ENCODE results near the gene ANKRD63. TPM values are rescaled to one million over a fixed set of nuclear protein-coding genes. Genes with fewer than 3 reads are reported as not detected.

The ANKRD63 gene
- total RNA-seq, 1 experiment from 2014 or later, result not detected

DNA sequence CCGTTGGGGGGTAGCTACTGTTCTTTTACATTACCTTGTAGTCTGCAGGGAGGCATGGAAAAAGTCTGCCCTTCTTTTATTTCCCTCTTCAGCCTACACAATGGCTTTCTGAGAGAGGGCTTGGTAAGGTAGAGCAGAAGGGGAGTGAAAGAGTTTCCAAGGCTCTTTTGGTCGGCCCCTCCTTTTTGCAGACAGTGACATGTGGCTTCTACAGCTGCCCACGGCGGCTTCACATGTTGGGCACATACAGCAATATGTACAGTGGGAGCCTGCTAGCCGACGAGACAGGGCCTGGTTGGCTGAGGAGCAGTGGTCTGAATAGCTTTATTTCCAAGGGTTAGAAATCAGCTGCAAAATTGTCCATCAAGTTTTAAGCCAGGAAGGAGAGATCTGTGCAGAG lies 44.6 kb upstream of the ANKRD63 start:
- DNase-seq, result no peak
- Mint-ChIP-seq H3K9me3 (ENCODE audit: low read depth, unreplicated experiment) (no peaks in the 10 kb centered on the region), H3K27me3 (ENCODE audit: unreplicated experiment) (no peaks in the 10 kb centered on the region), H3K4me3 (ENCODE audit: low read depth, unreplicated experiment) (no peak overlapping the region), H3K27ac (ENCODE audit: unreplicated experiment) (no peak overlapping the region), H3K4me1 (ENCODE audit: low read depth, unreplicated experiment) (no peaks in the 10 kb centered on the region), H3K36me3 (ENCODE audit: insufficient read depth, unreplicated experiment) (peaks cover 20% of the 10 kb centered on the region)
- no TSS peak for BruUV-seq (replicated peaks)
- intact Hi-C loops (cut with micrococcal nuclease; ENCODE audit: unreplicated experiment), result no loop called here
- CTCF ChIA-PET, result interaction anchor here (1.7 kb wide), 1 partner anchor 11 kb away, joined by 7 read pairs; no protein-coding TSS in a partner anchor
- TF ChIP-seq, protein P1, sequence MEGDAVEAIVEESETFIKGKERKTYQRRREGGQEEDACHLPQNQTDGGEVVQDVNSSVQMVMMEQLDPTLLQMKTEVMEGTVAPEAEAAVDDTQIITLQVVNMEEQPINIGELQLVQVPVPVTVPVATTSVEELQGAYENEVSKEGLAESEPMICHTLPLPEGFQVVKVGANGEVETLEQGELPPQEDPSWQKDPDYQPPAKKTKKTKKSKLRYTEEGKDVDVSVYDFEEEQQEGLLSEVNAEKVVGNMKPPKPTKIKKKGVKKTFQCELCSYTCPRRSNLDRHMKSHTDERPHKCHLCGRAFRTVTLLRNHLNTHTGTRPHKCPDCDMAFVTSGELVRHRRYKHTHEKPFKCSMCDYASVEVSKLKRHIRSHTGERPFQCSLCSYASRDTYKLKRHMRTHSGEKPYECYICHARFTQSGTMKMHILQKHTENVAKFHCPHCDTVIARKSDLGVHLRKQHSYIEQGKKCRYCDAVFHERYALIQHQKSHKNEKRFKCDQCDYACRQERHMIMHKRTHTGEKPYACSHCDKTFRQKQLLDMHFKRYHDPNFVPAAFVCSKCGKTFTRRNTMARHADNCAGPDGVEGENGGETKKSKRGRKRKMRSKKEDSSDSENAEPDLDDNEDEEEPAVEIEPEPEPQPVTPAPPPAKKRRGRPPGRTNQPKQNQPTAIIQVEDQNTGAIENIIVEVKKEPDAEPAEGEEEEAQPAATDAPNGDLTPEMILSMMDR (IDR thresholded peaks at IDR 0.05; ENCODE audit: unreplicated experiment), result no peak

DNA sequence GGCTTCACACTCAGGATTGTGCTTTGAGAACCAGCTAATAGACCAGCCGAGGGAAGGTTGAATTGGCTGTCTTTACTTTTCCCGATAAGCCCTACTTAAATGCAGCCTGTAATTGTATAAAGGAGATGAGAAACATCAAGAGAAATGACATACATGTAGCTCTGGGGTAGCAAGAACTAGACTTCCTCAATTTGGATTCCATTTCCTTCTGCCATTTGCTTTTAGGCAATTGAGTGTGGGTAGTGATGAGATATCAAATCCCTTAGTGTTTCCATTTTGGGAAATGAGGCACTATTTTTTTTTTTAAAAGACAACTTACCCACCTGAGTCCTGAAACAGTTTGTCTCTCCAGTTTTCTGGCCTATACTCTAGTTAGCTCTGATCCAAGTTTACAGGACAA lies 42.8 kb upstream of the ANKRD63 start:
- H3K27me3 Mint-ChIP-seq (ENCODE audit: unreplicated experiment), result no peaks in the 10 kb centered on the region
- CTCF ChIA-PET, result interaction anchor here (1.2 kb wide), 1 partner anchor 13 kb away, joined by 7 read pairs; no protein-coding TSS in a partner anchor

GRCh38 chr15:40325188-40325587 lies 42.3 kb upstream of the ANKRD63 start:
- CTCF ChIA-PET, result interaction anchor here (1.2 kb wide), 1 partner anchor 13 kb away, joined by 7 read pairs; no protein-coding TSS in a partner anchor
- Mint-ChIP-seq H3K36me3 (ENCODE audit: insufficient read depth, unreplicated experiment) (peaks cover 18% of the 10 kb centered on the region), H3K4me3 (ENCODE audit: low read depth, unreplicated experiment) (peak overlapping the region; percentile 50), H3K27ac (ENCODE audit: unreplicated experiment) (no peak overlapping the region), H3K9me3 (ENCODE audit: low read depth, unreplicated experiment) (no peaks in the 10 kb centered on the region), H3K4me1 (ENCODE audit: low read depth, unreplicated experiment) (no peaks in the 10 kb centered on the region), H3K27me3 (ENCODE audit: unreplicated experiment) (no peaks in the 10 kb centered on the region)
- intact Hi-C loops (cut with micrococcal nuclease; ENCODE audit: unreplicated experiment), result no loop called here
- TF ChIP-seq, protein P1 (IDR thresholded peaks at IDR 0.05; ENCODE audit: unreplicated experiment), result no peak
- no peak for DNase-seq
- BruUV-seq (replicated peaks), result no TSS peak

More for the DNA sequence above, 42.8 kb upstream of the ANKRD63 start:
- TF ChIP-seq, protein P1 (IDR thresholded peaks at IDR 0.05; ENCODE audit: unreplicated experiment), result no peak
- intact Hi-C loops (cut with micrococcal nuclease; ENCODE audit: unreplicated experiment), result no loop called here
- Mint-ChIP-seq H3K36me3 (ENCODE audit: insufficient read depth, unreplicated experiment) (peaks cover 19% of the 10 kb centered on the region), H3K4me1 (ENCODE audit: low read depth, unreplicated experiment) (no peaks in the 10 kb centered on the region), H3K27ac (ENCODE audit: unreplicated experiment) (no peak overlapping the region), H3K9me3 (ENCODE audit: low read depth, unreplicated experiment) (no peaks in the 10 kb centered on the region), H3K4me3 (ENCODE audit: low read depth, unreplicated experiment) (peak overlapping the region; percentile 50)
- BruUV-seq (replicated peaks), result TSS peak; percentile 70
- DNase-seq, result no peak

DNA sequence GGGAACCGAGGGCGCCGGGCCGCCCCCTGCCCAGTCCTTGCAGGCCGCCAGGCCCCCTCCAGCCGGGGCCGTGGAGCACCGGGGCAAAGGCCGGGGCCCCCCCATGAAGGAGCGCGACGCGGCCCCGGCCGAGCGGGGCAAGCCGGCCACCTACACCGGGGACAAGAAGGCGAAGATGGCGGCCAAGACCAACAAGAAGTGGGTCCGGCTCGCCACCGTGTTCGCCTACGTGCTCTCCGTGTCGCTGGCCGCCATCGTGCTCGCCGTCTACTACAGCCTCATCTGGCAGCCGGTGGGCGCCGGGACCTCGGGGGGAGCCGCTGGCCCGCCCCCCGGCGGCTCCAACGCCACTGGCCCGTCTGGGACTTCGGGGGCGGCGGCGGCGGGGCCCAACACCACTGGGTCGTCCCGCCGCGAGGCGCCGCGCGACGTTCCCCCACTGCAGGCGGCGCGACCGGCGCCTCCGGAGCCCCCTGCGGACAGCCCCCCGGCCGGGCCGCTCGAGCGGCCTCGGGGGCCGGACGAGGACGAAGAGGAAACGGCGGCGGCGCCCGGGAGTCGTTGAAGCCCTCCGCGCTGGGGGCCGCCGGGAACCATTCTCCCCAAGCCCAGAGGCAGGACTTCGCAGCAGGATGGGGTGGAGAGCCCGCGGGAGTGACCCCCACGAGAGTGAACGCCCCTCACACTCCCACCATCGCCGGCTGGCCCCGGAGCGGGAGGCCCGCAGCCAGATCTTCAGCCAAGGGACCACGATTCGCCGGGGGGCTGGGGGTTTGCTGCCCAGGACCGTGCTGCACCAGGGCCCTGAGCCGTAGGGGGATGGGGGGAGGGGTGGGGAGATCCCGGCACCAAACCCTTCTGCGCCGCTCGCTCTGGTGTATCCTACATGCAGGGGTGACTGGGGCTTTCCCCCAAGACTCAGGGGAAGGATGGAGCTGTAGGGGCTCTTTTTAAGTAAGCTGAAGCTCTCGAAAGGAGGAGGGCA lies 41.4 kb upstream of the ANKRD63 start:
- TF ChIP-seq, protein P1 (IDR thresholded peaks at IDR 0.05; ENCODE audit: unreplicated experiment), result no peak
- DNase-seq, result no peak
- intact Hi-C loops (cut with micrococcal nuclease; ENCODE audit: unreplicated experiment), result loop anchor here (5.0 kb wide), 1 partner anchor 98 kb away; no protein-coding TSS in a partner anchor
- no TSS peak for BruUV-seq (replicated peaks)
- H3K27ac Mint-ChIP-seq (ENCODE audit: unreplicated experiment), result no peak overlapping the region
- H3K27me3 Mint-ChIP-seq (ENCODE audit: unreplicated experiment), result no peaks in the 10 kb centered on the region
- H3K4me3 Mint-ChIP-seq (ENCODE audit: low read depth, unreplicated experiment), result peak overlapping the region; percentile 50
- H3K36me3 Mint-ChIP-seq (ENCODE audit: insufficient read depth, unreplicated experiment), result peaks cover 13% of the 10 kb centered on the region
- CTCF ChIA-PET, result interaction anchor here (1.2 to 1.5 kb wide), 2 partner anchors 14 to 15 kb away, joined by 7 to 23 read pairs; partner anchors contain the start of gene CCDC9B
- H3K9me3 Mint-ChIP-seq (ENCODE audit: low read depth, unreplicated experiment), result no peaks in the 10 kb centered on the region
- H3K4me1 Mint-ChIP-seq (ENCODE audit: low read depth, unreplicated experiment), result no peaks in the 10 kb centered on the region

Data from Calu3 (cell line).